BLaER1 treated with 17β-estradiol and CSF1 and Interleukin-3, amounts not matched to agents 10 nM and 100 nM (cell line): ENCODE measurements around the gene GSTT4.
"Not testable (repeated sequence)": the region's sequence is repeated elsewhere in the genome, so short reads cannot be mapped to it uniquely, and the experiment has no call there.

Experiments used
- H3K27ac ChIP-seq, 11 experiments: shearing (Covaris generic); formaldehyde crosslinking; 2 replicates each; pipeline ENCODE4 v1.8.1; 2022
- H3K27me3 ChIP-seq, 11 experiments: shearing (Covaris generic); formaldehyde crosslinking; 2 replicates each; pipeline ENCODE4 v1.8.1; 2022
- H3K36me3 ChIP-seq, 11 experiments: shearing (Covaris generic); formaldehyde crosslinking; 2 replicates each; pipeline ENCODE4 v1.8.1; 2022
- H3K4me1 ChIP-seq, 10 experiments: shearing (Covaris generic); formaldehyde crosslinking; 2 replicates each; pipeline ENCODE4 v1.8.1; 2022
- H3K4me2 ChIP-seq, 11 experiments: shearing (Covaris generic); formaldehyde crosslinking; 2 replicates each; pipeline ENCODE4 v1.8.1; 2022
- H3K4me3 ChIP-seq, 10 experiments: shearing (Covaris generic); formaldehyde crosslinking; 2 replicates each; pipeline ENCODE4 v1.8.1; 2022
- H3K9ac ChIP-seq, 11 experiments: shearing (Covaris generic); formaldehyde crosslinking; 2 replicates each; pipeline ENCODE4 v1.8.1; 2022
- H3K9me3 ChIP-seq, 11 experiments: shearing (Covaris generic); formaldehyde crosslinking; replicated peaks in 1 of 11; 2 replicates each; pipeline ENCODE4 v1.8.1; 2022
- H4K20me1 ChIP-seq, 11 experiments: shearing (Covaris generic); formaldehyde crosslinking; 2 replicates each; pipeline ENCODE4 v1.8.1; 2022
- Cebpa-rat ChIP-seq, 11 experiments: shearing (Covaris generic); IDR thresholded peaks; 2 replicates each; pipeline ENCODE4 v1.8.1; 2022

Gene GSTT4

DNA sequence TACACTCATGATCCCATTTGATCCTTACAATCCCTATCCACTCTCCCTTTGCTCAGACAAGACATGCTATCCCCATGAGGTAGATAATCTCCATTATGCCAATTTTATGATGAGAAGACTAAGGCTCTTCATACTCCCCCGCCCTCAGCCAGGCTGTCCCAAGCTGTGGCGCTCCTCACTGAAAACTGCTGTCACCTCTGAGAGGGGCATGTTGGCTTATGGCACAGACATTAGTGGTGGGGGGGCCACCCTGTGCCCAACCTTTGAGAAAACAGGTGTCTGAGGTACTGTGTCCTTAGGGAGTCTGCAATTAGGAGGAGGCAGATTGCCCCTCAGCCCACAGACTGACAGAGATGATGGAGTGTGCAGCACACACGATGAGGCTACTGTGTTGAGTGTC lies 36.2 kb downstream of the GSTT4 start:
- Histone ChIP-seq H3K9ac (peak overlapping the region in 8 of 11 experiments; percentile 10 to 57 (median 33); a peak in 6 of 22 replicates), H3K4me1 (peaks cover 22 to 31% (median 29%) of the 10 kb centered on the region in 10 experiments), H4K20me1 (peaks cover 28 to 32% (median 30%) of the 10 kb centered on the region in 11 experiments; a peak in 21 of 22 replicates), H3K36me3 (peaks cover 29 to 33% (median 30%) of the 10 kb centered on the region in 11 experiments), H3K27ac (no peak overlapping the region), H3K4me2 (peak overlapping the region; percentile 11 to 81 (median 49)), H3K9me3 (no peaks in the 10 kb centered on the region), H3K27me3 (no peaks in the 10 kb centered on the region), H3K4me3 (0 out of 20 replicates have a peak overlapping the region, but pooled peaks of 1 of the 10 experiments have one; percentile 2)
- no peak for TF ChIP-seq Cebpa-rat (IDR thresholded peaks at IDR 0.05)

DNA sequence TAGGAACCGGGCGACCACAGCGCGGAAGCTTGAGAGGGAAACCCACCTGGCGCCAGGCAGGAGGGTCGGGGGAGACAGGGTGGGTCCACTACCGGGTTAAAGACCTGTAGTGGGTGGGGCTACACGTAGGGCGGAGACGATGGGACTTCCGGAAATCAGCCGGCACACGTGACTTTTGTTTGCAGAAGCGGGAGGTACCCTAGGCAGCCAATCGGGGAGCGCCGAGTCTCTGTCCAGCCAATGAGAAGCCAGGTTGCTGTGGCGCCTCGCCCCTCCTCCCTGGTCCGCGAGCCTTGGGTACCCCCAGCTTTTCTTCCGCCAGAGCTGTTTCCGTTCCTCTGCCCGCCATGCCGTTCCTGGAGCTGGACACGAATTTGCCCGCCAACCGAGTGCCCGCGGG lies 38.7 kb downstream of the GSTT4 start, which contains the start of gene DDTL:
DDTL (plus strand) TSS at position 321 of the 400 bp plus-strand sequence; CDS start at position 348, 27 bp downstream.
- not testable (repeated sequence) for H3K27ac ChIP-seq, H3K4me3 ChIP-seq, H3K4me2 ChIP-seq, H3K27me3 ChIP-seq, H3K9ac ChIP-seq, H3K9me3 ChIP-seq
- peaks cover 22 to 27% (median 25%) of the 10 kb centered on the region in 10 experiments for H3K4me1 ChIP-seq
- H3K36me3 ChIP-seq = peaks cover 25 to 27% (median 26%) of the 10 kb centered on the region in 11 experiments
- H4K20me1 ChIP-seq = peaks cover 26 to 27% (median 26%) of the 10 kb centered on the region in 11 experiments; a peak in 21 of 22 replicates

DNA sequence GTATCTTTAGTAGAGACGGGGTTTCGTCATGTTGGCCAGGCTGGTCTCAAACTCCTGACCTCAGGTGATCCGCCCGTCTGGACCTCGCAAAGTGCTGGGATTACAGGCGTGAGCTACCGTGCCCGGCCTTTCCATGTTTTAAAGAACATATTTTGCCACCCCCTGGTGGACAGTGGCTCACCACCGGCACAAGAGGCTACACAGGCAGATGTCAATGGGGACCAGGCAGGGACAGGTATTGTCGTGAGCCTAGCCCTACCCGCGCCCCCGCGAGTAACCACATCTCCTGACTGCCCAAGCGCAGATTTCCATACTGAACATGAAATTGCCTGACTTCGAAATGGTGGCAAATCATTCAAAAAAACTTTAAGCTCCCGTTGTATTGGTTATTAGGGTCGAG lies 39.2 kb downstream of the GSTT4 start:
- not testable (repeated sequence) for H3K9me3 ChIP-seq, H3K9ac ChIP-seq, H3K4me3 ChIP-seq, H3K4me2 ChIP-seq, H3K27ac ChIP-seq, H3K27me3 ChIP-seq
- Histone ChIP-seq H3K4me1 (peaks cover 19 to 22% (median 21%) of the 10 kb centered on the region in 10 experiments), H3K36me3 (peaks cover 21 to 22% (median 22%) of the 10 kb centered on the region in 11 experiments), H4K20me1 (peaks cover 21 to 22% (median 22%) of the 10 kb centered on the region in 11 experiments; a peak in 21 of 22 replicates)

DNA sequence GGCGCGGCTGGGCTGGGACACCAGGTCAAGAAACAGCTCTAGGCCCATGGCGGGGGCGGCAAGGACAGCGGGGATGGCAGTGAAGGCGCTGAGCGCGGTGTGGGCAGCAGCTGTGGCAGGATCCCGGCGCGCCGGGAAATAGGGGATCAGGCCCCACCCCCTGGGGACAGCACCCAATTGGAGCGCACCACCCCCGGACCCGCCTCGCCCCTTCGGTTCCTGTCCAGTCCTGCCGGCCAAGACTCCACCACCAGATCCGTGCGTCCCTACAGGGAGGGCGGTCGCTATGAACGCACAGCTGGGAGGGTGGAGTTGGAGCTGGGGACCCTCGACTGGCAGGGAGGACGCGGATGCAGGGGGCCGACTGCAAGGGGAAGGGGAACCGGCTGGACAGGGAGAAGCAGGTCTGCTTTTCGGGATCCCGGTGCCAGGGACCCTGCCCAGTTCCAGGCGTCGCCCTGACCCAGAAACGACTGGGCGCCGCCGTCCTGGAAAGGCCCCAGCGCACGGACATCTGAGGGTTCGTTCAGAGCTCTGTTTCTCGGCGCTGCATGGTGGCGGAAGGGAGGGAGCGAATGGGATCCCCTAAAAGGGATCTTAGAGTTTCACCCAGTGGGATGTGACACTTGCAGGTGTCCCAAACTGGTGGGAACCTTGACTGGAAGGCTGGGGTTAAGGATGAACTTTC lies 44.0 kb downstream of the GSTT4 start, which contains the start of gene GSTT2B:
GSTT2B (minus strand) TSS at position 112 of the 688 bp plus-strand sequence; CDS start at position 48, 64 bp downstream.
- H4K20me1 ChIP-seq, H3K4me2 ChIP-seq, H3K36me3 ChIP-seq, H3K4me3 ChIP-seq, H3K9me3 ChIP-seq, H3K9ac ChIP-seq, H3K4me1 ChIP-seq, H3K27ac ChIP-seq: not testable (repeated sequence)
- H3K27me3 ChIP-seq = peaks cover 9 to 19% (median 18%) of the 10 kb centered on the region in 11 experiments

DNA sequence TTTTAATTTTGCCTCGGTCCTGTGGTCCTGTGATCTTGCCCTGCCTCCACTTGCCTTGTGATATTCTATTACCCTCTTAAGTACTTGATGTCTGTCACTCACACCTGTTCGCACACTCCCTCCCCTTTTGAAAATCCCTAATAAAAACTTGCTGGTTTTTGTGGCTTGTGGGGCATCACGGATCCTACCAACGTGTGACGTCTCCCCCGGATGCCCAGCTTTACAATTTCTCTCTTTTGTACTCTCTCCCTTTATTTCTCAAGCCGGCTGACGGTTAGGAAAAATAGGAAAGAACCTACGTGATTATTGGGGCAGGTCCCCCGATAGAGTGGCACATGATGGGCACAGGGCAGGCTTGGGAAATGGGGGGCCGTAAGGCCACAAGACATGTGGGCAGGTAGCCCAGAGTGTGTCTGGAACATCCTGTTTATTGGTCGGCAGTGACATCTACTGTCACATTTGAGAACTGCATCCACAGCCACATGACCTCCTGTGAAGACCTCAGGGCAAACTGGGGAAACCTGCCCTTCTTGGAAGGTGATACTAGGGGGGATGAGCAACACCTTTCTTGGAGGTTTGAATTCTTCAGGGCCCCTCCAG lies 48.9 kb downstream of the GSTT4 start:
- not testable (repeated sequence) for H3K4me2 ChIP-seq, H3K27ac ChIP-seq

DNA sequence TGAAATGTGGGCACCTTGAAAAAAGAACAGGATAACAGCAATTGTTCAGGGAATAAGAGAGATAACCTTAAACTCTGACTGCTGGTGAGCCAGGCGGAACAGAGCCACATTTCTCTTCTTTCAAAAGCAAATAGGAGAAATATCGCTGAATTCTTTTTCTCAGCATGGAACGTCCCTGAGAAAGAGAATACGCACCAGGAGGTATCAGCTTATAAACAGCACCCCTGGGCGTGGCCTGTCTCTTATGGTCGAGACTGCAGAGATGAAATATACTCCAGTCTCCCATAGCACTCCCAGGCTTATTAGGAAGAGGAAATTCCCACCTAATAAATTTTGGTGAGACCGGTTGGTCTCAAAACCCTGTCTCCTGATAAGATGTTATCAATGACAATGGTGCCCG lies 49.4 kb downstream of the GSTT4 start:
- not testable (repeated sequence) for H3K4me2 ChIP-seq, H3K4me3 ChIP-seq, H3K9me3 ChIP-seq, H3K9ac ChIP-seq, H4K20me1 ChIP-seq, H3K36me3 ChIP-seq, H3K27ac ChIP-seq, H3K4me1 ChIP-seq
- peaks cover 9 to 19% (median 18%) of the 10 kb centered on the region in 11 experiments for H3K27me3 ChIP-seq

More for the DNA sequence above, 48.9 kb downstream of the GSTT4 start:
- not testable (repeated sequence) for H3K4me3 ChIP-seq, H3K9ac ChIP-seq, H3K9me3 ChIP-seq, H3K36me3 ChIP-seq, H3K4me1 ChIP-seq, H4K20me1 ChIP-seq
- peaks cover 9 to 19% (median 18%) of the 10 kb centered on the region in 11 experiments for H3K27me3 ChIP-seq

DNA sequence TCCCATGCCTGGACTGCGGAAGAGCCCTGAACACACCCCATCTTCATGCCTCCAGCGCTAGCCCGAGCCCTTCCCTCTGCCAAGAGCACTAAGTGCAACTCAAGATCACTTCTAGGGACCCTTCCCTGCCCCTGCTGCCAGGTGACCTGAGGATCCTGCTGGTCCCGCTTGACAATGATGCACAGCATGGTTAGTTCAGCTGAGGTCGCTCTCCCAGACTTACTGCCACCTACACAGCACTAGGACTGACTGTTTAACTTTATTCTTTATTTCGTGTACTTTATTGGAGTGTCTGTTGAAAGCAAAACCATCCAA lies 50.3 kb downstream of the GSTT4 start:
- not testable (repeated sequence) for H3K4me1 ChIP-seq, H3K27ac ChIP-seq, H3K27me3 ChIP-seq, H3K9me3 ChIP-seq, H3K4me2 ChIP-seq, H3K36me3 ChIP-seq, H3K4me3 ChIP-seq, H4K20me1 ChIP-seq, H3K9ac ChIP-seq

DNA sequence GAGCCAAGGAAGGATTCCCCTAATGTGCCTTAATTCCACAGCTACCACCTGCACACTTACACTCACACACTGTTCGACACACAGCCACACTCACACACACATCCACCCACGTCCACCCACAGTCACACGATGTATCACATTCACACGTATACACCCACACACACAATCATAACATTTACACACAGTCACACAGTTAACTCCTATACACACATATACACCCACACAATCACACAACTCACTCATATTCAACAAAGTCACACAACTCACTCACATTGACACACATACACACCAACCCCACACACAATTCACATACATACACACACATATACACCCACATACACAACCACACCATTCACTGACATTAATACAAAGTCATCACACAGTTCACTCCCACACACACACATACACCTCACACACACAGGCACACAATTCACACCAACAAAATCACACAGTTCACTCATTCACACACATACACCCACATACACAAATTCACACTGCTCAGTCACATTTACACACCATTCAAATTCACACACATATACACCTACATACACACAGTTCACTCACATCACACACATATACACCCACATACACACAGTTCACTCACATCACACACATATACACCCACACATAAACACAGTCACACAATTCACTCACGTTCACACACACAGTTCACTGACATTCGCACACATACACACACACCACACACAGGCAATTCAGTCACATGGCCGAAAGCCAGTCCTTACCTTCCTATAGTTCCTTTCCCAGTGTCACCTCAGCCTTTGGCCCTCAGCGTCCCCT lies 50.9 kb downstream of the GSTT4 start:
- not testable (repeated sequence) for H4K20me1 ChIP-seq, H3K4me1 ChIP-seq, H3K27ac ChIP-seq, H3K36me3 ChIP-seq, H3K9me3 ChIP-seq, H3K27me3 ChIP-seq, H3K4me2 ChIP-seq, H3K4me3 ChIP-seq, H3K9ac ChIP-seq

DNA sequence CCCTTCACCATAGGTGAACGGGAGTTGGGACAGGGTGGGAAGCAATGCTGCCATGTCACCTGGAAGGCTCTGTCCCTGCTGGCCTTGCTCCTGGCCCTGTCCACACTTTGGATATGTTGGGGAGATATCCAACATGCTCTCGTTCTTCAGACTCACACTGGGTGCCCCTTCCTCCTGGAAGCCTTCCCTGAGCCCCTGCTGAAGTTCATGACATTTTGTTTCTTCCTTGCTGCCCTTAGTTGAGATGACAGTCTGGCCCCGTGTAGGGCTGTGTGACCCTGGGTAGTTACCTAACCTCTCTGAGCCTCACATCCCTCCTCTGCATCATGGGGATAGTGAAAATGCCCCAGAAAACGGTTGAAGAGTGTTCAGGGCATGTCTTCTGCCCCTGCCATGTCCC lies 51.8 kb downstream of the GSTT4 start:
- H3K36me3 ChIP-seq, H3K9me3 ChIP-seq, H4K20me1 ChIP-seq, H3K4me1 ChIP-seq, H3K4me2 ChIP-seq, H3K9ac ChIP-seq, H3K27me3 ChIP-seq, H3K27ac ChIP-seq, H3K4me3 ChIP-seq: not testable (repeated sequence)

DNA sequence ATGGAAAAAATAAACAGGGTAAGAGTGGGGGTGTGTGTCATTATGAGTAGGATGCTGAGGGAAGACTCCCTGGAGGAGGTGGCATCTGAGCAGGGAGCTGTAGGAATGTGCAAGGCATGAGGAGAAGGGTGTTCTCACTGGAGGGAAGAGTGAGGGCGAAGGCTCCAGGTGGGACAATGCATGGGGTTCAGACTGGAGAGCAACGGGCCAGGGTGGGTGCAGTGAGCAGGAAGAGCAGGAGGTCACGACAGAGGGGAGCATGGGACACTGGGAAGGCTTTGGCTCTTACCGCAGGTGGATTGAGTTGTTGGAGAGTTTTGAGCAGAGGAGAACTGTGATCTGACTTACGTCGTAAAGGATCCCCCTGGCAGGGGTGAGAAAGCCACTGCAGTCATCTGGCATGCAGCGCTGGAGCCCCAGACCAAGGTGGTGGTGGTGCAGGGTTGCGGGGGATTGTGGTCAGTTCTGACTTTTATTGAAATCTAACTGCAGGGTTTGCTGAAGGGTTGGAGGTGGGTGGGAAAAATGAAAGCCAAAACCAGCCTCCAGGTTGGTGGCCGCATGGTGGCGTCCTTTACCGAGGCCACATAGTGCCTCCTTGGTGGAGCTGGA lies 52.4 kb downstream of the GSTT4 start:
- not testable (repeated sequence) for H3K36me3 ChIP-seq, H3K4me1 ChIP-seq, H3K4me2 ChIP-seq, H4K20me1 ChIP-seq, H3K9ac ChIP-seq, H3K27ac ChIP-seq, H3K27me3 ChIP-seq, H3K9me3 ChIP-seq, H3K4me3 ChIP-seq

DNA sequence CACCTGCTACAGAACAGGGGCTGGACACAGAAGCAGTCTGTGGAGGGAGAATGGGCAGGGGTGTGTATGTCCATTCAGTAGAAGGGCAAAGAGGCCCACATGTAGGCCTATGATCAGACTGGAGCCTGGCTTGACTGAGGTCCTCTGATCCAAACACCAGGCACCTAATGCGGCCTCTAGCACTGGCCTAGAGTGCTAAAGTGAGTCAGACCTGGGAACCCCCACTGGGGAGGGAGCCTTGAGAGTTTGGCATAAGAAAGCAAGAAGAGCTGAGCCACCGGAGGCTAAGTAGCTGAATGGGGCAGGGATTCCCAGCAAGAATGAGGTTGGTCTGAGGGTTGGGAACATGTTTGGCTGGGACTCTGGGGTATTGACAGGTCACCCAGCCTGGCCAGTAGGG lies 53.9 kb downstream of the GSTT4 start:
- H3K4me2 ChIP-seq, H3K27ac ChIP-seq, H3K4me1 ChIP-seq, H3K36me3 ChIP-seq, H3K4me3 ChIP-seq, H3K9me3 ChIP-seq, H3K9ac ChIP-seq, H4K20me1 ChIP-seq, H3K27me3 ChIP-seq: not testable (repeated sequence)

DNA sequence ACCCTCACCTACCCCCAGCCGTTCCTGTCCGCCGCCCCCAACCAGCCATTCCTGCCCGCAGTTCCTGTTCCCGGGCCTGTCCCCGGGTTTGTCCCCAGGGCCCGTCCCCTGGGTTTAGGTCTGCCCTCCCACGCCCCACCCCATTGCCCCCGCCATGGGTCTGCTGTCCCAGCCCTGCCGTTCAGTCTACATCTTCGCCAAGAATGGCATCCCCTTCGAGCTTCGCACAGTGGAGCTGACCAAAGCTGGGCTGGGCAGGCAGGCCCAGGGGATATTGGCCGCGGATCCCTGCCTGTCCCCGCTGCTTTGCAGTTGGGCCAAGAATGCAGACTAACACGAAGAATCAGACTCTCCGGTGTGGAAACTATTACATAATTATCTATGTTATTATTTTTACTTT lies 55.5 kb downstream of the GSTT4 start:
- not testable (repeated sequence) for H3K9me3 ChIP-seq, H3K4me3 ChIP-seq, H3K4me1 ChIP-seq

More for the DNA sequence above, 55.5 kb downstream of the GSTT4 start:
- H4K20me1 ChIP-seq, H3K4me2 ChIP-seq, H3K27me3 ChIP-seq, H3K9ac ChIP-seq, H3K36me3 ChIP-seq, H3K27ac ChIP-seq: not testable (repeated sequence)
